Measurements from ENCODE around the gene HOXD8. TPM values are rescaled to one million over a fixed set of nuclear protein-coding genes. Genes with fewer than 3 reads are reported as not detected.

The HOXD8 gene
- total RNA-seq, result 10 to 100 TPM; 10.5 to 36.1 (median 13.8) TPM

DNA sequence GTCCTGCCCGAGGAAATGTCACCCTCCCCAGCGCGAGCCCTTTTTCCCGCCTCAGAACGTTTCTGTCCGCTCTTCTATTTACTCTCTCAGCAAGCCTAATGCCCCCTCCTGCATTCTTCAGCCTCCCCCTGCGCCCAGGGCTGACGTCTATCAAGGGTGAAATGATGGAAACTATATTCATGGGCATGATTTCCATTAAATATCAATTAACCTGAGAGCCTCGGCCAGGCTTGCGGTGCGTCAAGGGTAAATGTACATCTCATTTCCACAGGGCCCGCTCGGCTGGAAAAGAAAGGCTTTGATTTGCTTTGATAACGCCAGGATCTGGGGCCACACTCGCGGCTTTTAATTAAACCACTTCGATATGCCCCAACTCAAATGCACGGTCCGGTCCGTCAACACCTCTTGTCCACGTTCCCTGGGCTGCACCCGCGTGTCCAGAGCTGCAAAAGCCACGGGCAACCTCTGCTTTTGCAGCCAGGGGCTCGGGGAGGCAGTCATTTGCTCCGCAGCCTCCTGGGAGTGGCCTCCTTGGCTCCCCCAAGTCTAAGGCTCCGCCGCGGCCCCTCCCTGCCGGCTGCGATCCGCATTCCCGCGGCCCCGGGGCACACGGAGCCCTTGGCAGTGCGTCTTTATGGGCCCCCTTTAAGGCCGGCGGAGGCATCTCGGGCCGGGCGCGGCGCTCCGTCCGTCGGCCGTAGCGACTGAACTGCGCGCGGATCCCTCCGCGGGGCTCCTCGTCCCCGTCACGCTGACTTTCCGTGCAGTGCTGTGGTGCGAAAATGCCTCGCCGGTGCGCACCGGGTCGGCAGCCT, at the start of gene HOXD8:
HOXD8 (plus strand) TSS at position 724 of the 815 bp plus-strand sequence. CDS start 662 bp downstream, outside the sequence.
- DNase-seq (ENCODE audit: low spot score in 2 of 2), result no peak
- Histone ChIP-seq H3K4me3 (peak within 1 kb of the TSS; percentile 52 to 73 (median 60)), H3K4me1 (no peaks in the 10 kb centered on the region), H3K27me3 (peaks cover 5 to 83% of the 10 kb centered on the region in 2 donors), H3K9me3 (peaks cover 0 to 3% of the 10 kb centered on the region in 2 donors), H3K36me3 (no peaks in the 10 kb centered on the region), H3K27ac (peak within 1 kb of the TSS; percentile 83 to 98)
- intact Hi-C loops (cut with DNase I; ENCODE audit: low total_unique reads), result no loop called here
- peak; percentile 66 to 90 (median 82) for TF ChIP-seq POLR2AphosphoS5 (IDR thresholded peaks at IDR 0.05)
- TF ChIP-seq, protein P1, sequence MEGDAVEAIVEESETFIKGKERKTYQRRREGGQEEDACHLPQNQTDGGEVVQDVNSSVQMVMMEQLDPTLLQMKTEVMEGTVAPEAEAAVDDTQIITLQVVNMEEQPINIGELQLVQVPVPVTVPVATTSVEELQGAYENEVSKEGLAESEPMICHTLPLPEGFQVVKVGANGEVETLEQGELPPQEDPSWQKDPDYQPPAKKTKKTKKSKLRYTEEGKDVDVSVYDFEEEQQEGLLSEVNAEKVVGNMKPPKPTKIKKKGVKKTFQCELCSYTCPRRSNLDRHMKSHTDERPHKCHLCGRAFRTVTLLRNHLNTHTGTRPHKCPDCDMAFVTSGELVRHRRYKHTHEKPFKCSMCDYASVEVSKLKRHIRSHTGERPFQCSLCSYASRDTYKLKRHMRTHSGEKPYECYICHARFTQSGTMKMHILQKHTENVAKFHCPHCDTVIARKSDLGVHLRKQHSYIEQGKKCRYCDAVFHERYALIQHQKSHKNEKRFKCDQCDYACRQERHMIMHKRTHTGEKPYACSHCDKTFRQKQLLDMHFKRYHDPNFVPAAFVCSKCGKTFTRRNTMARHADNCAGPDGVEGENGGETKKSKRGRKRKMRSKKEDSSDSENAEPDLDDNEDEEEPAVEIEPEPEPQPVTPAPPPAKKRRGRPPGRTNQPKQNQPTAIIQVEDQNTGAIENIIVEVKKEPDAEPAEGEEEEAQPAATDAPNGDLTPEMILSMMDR (IDR thresholded peaks at IDR 0.05), result no peak

DNA sequence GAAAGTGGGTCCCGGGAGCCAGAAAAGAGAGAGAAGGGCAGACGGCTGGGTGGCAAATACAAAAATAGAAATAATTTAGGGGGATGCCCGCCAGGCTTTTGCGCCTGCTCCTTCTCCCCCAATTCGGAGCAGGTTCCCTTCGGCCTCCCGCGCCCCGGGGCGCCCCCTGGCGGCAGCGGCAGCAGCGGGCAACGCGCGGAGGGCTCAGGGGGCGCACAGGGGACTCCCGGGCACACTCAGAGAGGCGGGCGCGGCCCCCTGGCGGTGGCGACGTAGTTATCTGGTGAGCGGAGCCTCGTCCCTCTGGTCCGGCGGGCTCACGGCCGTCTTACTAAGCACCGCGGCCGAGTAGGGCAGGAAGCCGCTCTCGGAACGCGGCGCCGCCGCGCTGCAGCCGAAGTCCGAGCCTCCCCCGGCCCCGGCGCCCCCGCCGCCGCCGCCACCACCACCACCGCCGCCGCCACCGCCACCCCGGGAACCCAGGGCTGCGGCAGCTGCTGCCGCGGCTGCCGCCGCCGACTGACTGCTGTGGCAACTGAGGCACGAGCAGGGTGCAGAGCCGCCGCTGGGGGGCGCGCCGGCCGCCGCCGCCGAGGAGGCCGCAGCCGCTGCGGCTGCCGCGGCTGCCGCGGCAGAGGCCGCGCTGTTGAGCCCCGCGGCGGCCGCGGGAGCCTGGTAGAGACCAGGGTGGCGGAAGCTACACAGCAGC, 49.5 kb upstream of the HOXD8 start:
- intact Hi-C loops (cut with DNase I; ENCODE audit: low total_unique reads), result loop anchor here (10.0 kb wide), 1 partner anchor 395 kb away; no protein-coding TSS in a partner anchor
- TF ChIP-seq POLR2A (IDR thresholded peaks at IDR 0.05), result no peak
- no peak for TF ChIP-seq POLR2AphosphoS5 (IDR thresholded peaks at IDR 0.05)
- TF ChIP-seq, protein P1 (IDR thresholded peaks at IDR 0.05), result peak in 1 of 3 donors; percentile 28
- Histone ChIP-seq H3K27ac (no peak overlapping the region), H3K4me3 (peak overlapping the region in 2 of 3 donors; percentile 16 to 51), H3K4me1 (no peaks in the 10 kb centered on the region), H3K27me3 (peaks cover 3 to 98% of the 10 kb centered on the region in 2 donors), H3K36me3 (no peaks in the 10 kb centered on the region), H3K9me3 (peaks cover 0 to 15% of the 10 kb centered on the region in 2 donors)
- DNase-seq (ENCODE audit: low spot score in 2 of 2), result no peak

DNA sequence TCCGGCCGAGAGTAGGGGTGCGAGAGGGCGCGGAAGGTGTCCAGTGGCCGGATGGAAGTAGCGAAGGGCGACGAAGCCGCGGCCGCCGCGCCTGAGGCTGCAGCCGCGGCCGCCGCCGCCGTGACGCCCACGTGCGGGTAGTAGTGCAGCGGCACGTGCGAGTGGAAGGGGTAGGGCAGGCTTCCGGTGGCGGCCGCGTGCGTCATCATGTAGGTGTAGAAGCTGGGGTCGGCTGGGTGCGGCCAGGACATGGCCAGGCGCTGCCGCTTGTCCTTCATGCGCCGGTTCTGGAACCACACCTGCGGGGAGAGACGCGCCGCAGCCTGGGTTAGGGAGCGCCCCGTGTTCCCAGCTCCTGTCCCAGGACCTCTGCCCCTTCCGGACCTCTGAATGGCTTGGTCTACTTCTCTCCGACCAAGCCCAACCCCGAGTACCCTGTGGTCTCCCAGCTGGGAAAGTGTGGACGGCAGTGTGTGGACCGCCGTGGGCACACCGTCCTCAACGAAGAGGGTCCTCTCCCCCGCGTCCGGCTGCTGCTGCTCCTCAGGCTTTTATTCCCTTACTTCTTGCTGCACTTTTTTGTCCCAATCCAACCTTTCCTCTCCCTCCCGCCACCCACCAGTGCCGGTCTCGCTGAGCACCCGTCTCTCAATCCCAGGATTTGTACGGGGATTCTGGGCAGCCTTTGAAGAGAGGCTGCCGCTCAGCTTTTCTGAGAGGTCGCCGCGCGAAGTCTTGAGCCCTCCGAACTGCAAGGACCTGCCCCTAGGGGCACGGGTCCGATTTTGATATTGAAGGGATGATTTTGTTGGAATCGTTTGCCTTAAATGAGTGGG, 48.7 kb upstream of the HOXD8 start:
- Histone ChIP-seq H3K9me3 (peaks cover 0 to 15% of the 10 kb centered on the region in 2 donors), H3K27ac (no peak overlapping the region), H3K36me3 (no peaks in the 10 kb centered on the region), H3K4me3 (peak overlapping the region in 1 of 3 donors; percentile 51), H3K4me1 (no peaks in the 10 kb centered on the region), H3K27me3 (peaks cover 3 to 98% of the 10 kb centered on the region in 2 donors)
- no peak for TF ChIP-seq POLR2A (IDR thresholded peaks at IDR 0.05)
- TF ChIP-seq, protein P1 (IDR thresholded peaks at IDR 0.05), result no peak
- peak in 1 of 3 donors; percentile 12 for TF ChIP-seq POLR2AphosphoS5 (IDR thresholded peaks at IDR 0.05)
- intact Hi-C loops (cut with DNase I; ENCODE audit: low total_unique reads), result loop anchor here (10.0 kb wide), 1 partner anchor 396 kb away; no protein-coding TSS in a partner anchor
- DNase-seq (ENCODE audit: low spot score in 2 of 2), result no peak

DNA sequence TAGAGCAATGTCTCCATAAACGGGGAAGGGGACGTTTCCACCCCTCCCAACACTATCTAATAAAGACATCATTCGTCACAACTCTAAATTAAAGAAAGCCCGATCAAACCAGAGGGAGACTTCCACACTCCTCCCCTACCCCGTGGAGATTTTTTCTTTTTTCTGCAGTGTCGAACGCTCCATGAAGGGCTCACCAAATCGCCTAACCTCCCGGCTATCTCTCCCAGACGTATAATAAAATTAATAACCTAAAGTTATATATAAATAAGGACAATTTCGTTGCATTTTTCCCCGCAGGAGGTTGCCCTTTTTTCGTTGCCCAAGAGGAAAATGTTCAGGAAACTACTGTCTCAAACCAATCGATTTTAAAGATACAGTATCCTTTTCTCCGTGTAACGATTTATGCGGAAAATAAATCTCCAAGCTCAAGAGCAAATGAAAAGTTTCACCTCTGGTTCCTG, 48.1 kb upstream of the HOXD8 start:
- no peak for DNase-seq (ENCODE audit: low spot score in 2 of 2)
- H3K4me1 ChIP-seq, result no peaks in the 10 kb centered on the region
- H3K9me3 ChIP-seq, result peaks cover 0 to 15% of the 10 kb centered on the region in 2 donors
- intact Hi-C loops (cut with DNase I; ENCODE audit: low total_unique reads), result loop anchor here (10.0 kb wide), 1 partner anchor 397 kb away; no protein-coding TSS in a partner anchor
- TF ChIP-seq POLR2AphosphoS5 (IDR thresholded peaks at IDR 0.05) (no peak), POLR2A (IDR thresholded peaks at IDR 0.05) (no peak)
- TF ChIP-seq, protein P1 (IDR thresholded peaks at IDR 0.05), result no peak
- no peaks in the 10 kb centered on the region for H3K36me3 ChIP-seq
- H3K27ac ChIP-seq, result no peak overlapping the region
- peaks cover 6 to 98% of the 10 kb centered on the region in 2 donors for H3K27me3 ChIP-seq
- no peak overlapping the region for H3K4me3 ChIP-seq
